GM11168 (cell line): ENCODE data around the gene TSR3.

ENCODE experiments used
- in situ Hi-C: fragments of 300-500 bp; cut with MboI; formaldehyde crosslinking; loops from one replicate; pipeline ENCODE4 v1.12.0; 2022; ENCODE audit warnings: low sequenced_read_pairs; ENCODE audit not compliant: unreplicated experiment

TSR3 gene

DNA sequence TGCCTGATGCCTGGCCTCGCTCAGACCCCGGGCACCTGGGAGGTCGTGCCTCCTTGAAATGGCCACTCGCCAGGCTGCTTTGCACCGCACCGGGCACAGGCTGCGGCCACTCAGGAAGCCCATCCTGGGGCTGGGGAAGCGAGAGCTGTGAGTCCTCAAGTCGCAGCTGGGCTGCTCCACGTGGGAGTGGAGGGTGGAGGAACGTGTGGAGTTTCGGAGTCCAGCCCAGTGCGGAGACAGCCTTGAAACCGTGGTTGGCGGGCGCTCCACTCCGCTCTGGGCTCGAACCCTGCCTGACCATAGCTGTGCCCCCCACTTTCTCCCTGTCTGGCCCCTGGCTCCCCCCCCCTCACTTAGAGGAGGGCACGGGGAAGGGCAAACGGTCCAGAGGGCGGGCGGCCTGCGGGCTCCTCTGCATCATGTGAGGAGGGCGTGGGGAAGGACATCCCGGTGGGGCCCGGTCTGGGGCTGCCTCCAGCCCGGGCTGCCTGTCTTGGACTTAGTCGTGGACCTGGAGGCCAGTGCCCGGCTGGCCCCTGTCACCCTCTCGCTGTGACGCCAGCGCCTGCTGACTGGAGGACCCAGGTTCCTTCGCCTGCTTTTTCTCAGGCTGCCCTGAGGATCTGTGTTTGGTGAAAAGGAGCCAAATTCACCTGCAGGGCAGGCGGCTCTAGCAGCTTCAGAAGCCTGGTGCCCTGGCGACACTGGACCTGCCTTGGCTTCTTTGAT lies 39.8 kb downstream of the TSR3 start:
- in situ Hi-C loops: no loop called here

DNA sequence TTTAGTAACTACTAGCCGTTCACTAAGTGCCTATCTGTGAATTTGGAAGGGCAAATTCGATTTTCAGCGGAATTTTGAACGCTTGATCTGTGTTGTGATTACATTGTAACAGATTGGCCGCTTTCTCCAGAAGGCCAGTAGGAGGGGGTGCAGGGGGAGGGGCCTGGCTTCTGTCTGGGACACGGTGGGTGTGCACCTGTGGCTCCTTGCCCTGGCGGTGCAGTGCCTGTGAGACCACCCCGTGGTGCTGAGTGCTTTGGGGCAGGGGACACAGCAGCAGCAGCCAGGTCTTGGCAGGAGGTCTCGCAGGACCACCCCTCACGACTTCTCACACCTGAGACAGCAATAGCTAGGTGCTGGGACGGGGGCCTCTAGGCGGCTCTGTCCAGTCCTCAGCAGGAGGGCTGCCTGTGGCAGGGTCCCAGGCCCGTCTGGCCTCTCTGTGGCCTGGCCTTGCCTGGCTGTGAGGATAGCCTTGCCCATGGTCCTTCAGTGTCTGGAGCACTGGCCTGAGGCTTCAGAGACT lies 40.4 kb downstream of the TSR3 start:
- in situ Hi-C loops: no loop called here

DNA sequence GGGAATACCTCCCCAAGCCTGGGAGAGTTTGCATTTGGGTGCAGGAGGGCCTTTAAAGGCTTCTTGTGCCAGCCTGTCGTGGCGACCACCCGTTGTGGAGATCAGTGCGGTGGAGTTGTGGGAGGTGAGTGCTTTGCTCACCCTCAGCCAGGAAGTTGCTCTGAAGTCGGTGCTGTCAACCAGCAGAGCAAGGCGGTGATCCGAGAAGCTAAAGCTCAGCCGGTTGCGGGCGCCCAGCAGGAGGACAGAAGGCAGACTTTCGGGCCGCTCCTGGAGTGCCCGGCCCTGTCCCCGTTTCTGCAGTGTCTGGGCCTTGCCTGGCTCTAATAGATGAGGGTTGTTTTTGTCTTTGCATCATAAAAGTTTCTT lies 40.9 kb downstream of the TSR3 start:
- in situ Hi-C loops: no loop called here

DNA sequence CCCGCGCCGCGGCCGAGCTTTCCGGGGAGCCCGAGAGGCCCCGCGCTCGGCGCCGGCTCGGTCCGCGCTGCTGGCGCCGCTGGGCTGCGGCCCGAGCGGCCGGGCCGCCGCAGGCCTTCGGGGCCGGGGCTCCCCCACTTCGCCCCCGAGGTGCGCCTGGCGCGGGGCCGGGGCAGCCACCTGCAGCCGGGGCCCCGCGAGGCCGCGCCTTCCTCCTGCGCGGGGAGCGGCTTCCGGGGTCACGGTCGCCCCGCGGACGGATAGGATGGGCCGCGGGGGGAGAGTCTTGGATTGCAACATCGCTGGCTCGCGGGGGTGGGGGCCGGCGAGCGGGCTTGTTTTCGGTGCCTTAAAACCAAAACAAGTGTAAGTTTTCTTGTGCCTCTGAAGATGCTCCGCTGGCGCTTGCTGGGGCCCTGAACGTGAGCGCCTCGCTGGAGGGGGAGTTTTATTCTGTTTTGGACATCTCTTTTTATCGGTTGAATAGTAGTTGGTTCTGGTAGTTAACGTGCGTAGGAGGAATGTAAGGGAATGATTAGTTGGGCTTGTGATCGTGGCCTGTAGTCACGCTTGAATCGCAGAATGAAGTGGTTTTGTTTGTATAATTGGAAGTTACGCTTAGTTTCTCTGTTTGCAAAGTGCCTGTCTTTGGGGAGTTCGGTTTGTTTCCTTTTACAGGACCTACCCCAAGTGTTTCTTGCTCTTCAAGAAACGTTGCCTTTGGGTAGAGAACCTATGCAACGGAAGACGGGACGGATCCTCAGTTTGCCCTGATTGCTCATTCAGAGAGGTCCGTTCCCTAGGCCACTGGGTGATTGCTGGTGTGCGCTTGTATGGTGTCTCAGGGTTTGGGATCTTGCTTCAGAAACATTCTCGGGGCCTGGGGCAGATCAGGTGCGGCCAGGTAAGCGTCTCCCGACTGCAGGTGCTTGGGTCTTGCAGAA lies 41.5 kb downstream of the TSR3 start:
- in situ Hi-C loops: no loop called here

DNA sequence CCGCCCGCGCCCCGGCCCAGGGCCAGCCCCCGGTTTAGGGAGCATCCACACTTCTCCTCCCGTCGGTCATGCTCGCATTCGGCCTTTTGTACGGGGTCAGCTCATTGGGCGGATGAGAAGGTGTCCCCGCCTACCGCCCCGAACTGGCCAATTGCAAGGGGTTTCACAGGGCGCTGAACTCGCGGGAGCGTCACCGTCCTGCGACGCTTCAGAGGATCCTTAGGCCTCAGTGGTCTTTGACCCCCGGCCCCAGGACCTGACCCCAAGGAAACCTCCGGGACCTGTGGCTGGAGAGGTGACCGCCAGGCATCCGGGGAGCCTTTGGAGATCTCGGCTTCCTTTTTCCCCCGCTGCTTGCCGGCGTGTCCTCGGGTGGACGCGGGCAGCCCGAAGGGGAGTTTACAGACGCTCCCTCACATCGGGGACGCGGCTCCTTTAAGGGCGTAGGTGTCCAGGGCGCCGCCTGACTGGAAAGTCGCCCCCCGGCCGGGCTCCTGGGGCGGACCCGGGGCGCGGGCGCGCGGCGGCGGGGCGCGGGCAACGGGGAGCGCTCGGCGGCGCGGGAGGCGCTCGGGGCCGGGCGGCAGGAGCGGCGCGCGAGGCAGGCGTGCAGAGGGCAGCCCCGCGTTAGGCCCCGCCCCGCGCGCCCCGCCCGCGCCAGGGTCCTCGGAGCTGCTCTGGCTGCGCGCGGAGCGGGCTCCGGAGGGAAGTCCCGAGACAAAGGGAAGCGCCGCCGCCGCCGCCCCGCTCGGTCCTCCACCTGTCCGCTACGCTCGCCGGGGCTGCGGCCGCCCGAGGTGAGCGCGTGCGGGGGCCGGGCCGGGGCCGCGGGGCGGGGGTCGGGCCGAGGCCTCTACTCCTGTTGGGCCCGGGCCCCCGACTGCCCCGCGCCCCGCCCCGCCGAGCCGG lies 42.4 kb downstream of the TSR3 start, which contains the start of gene UBE2I:
UBE2I (plus strand) TSS at position 660 of the 909 bp plus-strand sequence. CDS start 4,395 bp downstream, outside the sequence.
- in situ Hi-C loops: no loop called here

DNA sequence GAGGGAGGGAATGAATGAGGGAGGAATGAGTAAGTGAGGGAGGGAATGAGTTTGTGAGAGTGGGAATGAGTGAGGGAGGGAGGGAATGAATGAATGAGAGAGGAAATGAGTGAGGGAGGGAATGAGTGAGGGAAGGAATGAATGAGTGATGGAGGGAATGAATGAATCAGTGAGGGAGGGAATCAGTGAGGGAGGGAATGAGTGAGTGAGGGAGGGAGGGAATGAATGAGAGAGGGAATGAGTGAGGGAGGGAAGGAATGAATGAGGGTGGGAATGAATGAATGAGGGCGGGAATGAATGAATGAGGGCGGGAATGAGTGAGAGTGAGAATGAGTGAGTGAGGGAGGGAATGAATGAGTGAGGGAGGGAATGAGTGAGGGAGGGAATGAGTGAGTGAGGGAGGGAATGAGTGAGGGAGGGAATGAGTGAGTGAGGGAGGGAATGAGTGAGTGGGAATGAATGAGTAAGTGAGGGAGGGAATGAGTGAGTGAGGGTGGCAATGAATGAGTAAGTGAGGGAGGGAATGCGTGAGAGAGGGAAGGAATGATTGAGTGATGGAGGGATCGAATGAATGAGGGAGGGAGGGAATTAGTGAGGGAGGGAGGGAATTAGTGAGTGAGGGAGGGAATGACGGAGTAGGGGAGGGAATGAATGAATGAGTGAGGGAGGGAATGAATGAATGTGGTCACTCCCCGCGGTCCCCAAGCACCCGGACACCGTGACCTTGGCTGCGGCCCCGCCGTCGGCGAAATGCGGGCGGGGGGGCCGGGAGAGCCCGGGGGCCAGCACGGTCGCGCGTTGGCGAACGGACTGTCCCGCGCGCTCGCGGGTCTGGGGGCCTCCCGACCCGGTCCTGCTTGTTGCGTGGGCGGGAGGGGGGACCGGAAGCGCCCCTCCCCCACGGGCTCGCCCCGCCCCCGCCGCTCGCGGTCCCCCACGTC lies 43.4 kb downstream of the TSR3 start:
- in situ Hi-C loops: no loop called here

DNA sequence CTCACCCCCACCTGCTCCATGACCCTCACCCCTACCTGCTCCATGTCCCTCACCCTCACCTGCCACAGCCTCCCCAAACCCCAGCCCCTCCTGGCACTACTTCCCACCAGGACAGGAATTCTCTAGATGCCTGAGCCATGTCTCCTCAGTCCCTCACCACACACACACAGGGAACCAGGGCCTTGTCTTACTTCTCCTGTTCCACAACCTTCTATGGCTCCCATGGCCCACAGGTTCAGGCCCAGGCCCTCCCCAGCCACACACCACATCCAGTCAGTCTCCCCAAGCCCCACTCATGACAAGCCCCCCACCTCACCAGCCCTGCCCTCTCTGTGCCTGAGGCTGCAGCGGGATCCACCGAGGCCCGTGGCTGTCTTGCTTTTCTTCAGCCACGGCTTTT lies 45.3 kb downstream of the TSR3 start:
- in situ Hi-C loops: no loop called here

DNA sequence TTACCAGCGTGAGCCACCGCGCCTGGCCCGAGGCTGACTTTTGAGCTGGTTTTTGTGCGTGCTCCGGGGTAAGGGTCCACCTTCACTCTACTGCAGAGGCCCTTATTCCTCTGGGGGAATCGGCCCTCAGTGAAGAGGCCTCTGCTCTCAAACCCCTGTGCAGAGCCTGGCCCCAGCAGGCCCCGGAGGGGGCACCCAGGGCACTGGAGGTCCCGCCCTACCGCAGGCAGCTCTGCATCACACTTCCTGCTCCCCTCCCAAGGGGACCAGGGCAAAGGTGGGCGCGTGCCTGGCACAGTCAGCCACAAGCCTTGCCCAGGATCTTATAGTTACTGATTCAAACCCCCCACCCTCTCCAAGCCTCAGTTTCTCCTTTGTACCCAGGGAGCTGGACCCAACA lies 45.9 kb downstream of the TSR3 start:
- in situ Hi-C loops: no loop called here

DNA sequence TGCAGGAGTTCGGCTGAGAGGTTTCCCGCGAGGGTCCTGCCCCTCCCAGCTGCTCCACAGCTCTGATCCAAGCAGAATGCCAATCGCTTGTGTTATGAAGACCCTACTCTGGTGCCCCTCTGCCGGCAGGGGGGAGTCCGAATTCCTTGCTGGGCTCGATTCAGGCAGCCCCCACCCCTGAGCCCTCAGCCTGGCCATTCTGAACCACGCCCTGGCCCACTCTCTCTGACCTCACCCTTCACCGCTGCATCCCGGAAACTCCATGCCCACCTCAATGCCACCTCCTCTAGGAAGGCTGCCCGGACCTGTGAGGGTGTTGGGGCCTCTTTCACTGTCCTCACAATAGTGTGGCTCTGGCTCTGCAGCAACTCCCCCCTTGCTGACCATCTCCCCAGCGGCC lies 50.1 kb downstream of the TSR3 start:
- in situ Hi-C loops: no loop called here

DNA sequence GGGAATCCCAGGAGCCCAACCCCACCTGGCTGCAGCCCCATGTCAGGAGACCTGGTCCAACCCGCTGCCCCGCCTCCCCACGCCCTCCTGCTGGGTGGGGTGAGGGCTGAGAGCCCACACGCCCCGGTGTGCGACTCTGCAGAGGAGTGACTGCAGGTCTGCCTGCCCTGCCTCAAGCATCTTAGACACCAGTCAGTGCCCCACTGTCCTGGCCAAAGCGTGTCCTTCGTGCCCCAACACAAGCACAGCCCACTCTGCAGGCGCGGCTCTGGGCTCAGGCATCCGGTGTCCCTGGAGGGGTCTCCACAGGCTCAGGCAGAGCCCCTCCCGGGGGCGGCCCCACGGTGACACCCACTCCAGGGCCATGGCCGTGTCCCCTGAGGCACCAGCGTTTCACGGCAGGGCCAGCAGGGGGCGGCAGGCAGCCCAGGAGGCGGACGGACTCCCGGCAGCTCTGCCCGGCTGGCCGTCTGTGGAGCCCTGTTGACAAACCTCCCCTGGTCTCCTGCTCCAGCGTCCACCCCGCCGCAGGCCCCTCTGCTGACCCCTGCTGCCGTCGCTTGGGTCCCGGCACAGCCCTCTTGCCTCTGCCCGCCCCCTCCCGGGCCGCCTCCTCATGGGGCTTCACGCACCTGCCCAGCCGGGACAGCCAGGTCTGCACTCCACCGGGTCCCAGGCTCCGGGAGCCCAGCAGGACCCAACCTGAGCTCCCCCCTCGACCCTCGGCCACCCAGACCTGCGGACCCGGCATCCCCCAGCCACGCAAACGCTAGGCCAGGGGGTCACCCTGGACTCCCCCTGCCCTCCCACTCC lies 50.8 kb downstream of the TSR3 start:
- in situ Hi-C loops: no loop called here

DNA sequence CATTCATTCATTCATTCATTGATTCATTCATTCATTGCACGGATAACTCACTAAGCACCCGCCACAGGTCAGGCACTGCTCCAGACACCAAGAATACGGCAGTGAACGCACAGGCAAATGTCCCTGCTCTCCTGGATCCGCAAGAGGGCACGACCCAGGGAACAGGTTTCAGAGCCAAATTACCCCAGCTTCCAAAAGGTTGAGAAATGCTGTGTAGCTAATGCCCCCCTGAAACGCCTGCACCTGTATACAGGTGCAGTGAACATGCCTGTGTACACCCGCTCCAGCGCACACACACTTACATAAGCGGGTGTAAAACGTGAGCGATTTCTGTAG lies 51.8 kb downstream of the TSR3 start:
- in situ Hi-C loops: no loop called here
